Measurements from ENCODE around the gene DPAGT1. TPM values are rescaled to one million over a fixed set of nuclear protein-coding genes. Genes with fewer than 3 reads are reported as not detected.

Gene DPAGT1
- total RNA-seq, 3 donors from 2014 or later (not counting 1 experiment from before 2014, with no cell fraction given): 20.5 to 28.5 (median 24.4) TPM

DNA sequence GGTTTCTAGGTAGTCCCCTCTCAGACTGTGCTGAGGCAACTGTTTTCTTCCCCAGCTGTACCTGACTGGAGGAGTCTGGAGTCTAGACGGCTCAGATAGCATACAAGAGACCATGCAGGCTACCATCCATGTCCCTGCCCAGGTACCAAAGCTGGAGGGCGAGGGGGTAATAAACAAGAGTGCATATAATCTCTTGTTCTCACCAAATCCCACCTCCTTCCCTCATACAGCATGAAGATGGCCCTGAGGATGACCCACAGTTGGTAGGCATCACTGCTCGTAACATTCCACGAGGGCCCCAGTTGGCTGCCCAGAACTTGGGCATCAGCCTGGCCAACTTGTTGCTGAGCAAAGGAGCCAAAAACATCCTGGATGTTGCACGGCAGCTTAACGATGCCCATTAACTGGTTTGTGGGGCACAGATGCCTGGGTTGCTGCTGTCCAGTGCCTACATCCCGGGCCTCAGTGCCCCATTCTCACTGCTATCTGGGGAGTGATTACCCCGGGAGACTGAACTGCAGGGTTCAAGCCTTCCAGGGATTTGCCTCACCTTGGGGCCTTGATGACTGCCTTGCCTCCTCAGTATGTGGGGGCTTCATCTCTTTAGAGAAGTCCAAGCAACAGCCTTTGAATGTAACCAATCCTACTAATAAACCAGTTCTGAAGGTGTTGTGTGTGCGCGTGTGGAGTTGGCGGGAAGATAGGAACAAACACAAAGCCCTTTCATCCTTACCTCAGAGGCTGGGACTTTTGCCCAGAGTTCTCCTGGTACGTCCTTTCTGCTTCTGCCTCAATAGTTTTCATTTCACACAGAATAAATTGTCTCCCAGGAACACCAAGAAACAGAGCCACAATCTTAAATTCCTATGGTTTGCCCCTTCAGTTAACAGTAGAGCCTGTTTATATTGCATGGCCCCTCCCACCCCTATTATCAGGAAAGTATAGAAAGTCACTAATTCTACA, 8.5 kb downstream of the DPAGT1 start:
- TF ChIP-seq, protein P1, sequence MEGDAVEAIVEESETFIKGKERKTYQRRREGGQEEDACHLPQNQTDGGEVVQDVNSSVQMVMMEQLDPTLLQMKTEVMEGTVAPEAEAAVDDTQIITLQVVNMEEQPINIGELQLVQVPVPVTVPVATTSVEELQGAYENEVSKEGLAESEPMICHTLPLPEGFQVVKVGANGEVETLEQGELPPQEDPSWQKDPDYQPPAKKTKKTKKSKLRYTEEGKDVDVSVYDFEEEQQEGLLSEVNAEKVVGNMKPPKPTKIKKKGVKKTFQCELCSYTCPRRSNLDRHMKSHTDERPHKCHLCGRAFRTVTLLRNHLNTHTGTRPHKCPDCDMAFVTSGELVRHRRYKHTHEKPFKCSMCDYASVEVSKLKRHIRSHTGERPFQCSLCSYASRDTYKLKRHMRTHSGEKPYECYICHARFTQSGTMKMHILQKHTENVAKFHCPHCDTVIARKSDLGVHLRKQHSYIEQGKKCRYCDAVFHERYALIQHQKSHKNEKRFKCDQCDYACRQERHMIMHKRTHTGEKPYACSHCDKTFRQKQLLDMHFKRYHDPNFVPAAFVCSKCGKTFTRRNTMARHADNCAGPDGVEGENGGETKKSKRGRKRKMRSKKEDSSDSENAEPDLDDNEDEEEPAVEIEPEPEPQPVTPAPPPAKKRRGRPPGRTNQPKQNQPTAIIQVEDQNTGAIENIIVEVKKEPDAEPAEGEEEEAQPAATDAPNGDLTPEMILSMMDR (IDR thresholded peaks at IDR 0.05): no peak

DNA sequence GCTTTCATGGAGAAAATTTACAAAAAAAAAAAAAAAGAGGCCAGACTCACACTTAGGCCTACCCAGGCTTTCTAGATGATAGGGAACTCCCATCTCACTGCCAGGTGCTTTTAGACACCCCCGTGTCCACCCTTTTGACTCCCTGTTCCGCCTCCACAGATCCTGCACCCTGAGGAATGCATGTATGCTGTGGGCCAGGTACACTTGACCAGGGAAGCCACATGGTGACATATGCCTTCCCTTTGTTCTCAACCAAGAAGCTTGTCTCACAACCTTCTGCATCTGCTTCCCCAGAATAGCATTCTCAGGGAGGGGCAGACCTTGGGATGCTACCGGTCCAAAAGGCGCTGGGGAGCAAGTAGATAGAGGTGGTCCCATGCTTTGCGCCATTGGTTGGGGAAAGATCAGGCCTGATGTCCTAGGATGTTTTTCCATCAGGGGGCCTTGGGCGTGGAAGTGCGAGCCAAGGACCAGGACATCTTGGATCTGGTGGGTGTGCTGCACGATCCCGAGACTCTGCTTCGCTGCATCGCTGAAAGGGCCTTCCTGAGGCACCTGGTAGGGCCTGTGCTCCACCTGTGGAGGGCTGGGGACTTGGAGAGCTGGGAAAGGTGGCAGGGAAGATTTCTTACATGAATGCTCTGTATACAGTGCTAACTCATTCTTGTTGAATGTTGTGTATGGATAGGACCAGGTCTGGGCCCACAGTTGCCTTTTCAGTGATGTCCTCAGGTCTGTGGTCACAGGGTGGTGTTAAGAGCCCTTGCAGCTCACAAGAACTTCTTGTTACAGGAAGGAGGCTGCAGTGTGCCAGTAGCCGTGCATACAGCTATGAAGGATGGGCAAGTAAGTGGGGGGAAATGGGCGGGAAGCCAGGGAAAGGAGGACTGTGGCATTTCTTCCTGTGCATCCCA, 9.4 kb downstream of the DPAGT1 start:
- Histone ChIP-seq H3K36me3 (ENCODE audit: control insufficient read depth, insufficient read depth, low read length) (peaks cover 8% of the 10 kb centered on the region), H3K9me3 (ENCODE audit: control insufficient read depth, insufficient read depth, low read length) (no peaks in the 10 kb centered on the region), H3K4me3 (ENCODE audit: low read length) (no peak overlapping the region), H3K4me1 (ENCODE audit: control insufficient read depth, insufficient read depth, low read length) (peaks cover 39% of the 10 kb centered on the region), H3K27me3 (ENCODE audit: control insufficient read depth, insufficient read depth, low read length) (no peaks in the 10 kb centered on the region), H3K27ac (ENCODE audit: low read length) (no peak overlapping the region)
- no peak for DNase-seq
- ATAC-seq: no peak
- intact Hi-C loops (cut with micrococcal nuclease): no loop called here
- H3K9me3 Mint-ChIP-seq: no peaks in the 10 kb centered on the region
- H3K4me3 Mint-ChIP-seq: no peak overlapping the region
- 88% methylated on average over 13 of the region's 13 CpGs for WGBS (ENCODE audit: insufficient coverage)
- TF ChIP-seq, protein P1 (IDR thresholded peaks at IDR 0.05): no peak
- peaks cover 28 to 35% of the 10 kb centered on the region in 2 donors for H3K4me1 Mint-ChIP-seq
- H3K36me3 Mint-ChIP-seq: peaks cover 7% of the 10 kb centered on the region
- H3K27me3 Mint-ChIP-seq (ENCODE audit: low read depth in 2 of 2): no peaks in the 10 kb centered on the region
- peak overlapping the region in 1 of 2 donors; percentile 11 for H3K27ac Mint-ChIP-seq

More for the DNA sequence above, 8.5 kb downstream of the DPAGT1 start:
- peaks cover 7% of the 10 kb centered on the region for H3K36me3 Mint-ChIP-seq
- 73% methylated on average over 12 of the region's 12 CpGs for WGBS (ENCODE audit: insufficient coverage)
- peaks cover 17% of the 10 kb centered on the region for H3K36me3 ChIP-seq (ENCODE audit: control insufficient read depth, insufficient read depth, low read length)
- H3K4me1 ChIP-seq (ENCODE audit: control insufficient read depth, insufficient read depth, low read length): peaks cover 31% of the 10 kb centered on the region
- ATAC-seq (no peak), DNase-seq (no peak)
- H3K4me1 Mint-ChIP-seq: peaks cover 28 to 35% of the 10 kb centered on the region in 2 donors
- H3K27ac ChIP-seq (ENCODE audit: low read length): peak overlapping the region; percentile 84
- no peaks in the 10 kb centered on the region for H3K9me3 ChIP-seq (ENCODE audit: control insufficient read depth, insufficient read depth, low read length)
- H3K4me3 ChIP-seq (ENCODE audit: low read length): peak overlapping the region; percentile 70
- intact Hi-C loops (cut with micrococcal nuclease): no loop called here
- no peaks in the 10 kb centered on the region for H3K9me3 Mint-ChIP-seq
- no peaks in the 10 kb centered on the region for H3K27me3 ChIP-seq (ENCODE audit: control insufficient read depth, insufficient read depth, low read length)
- no peaks in the 10 kb centered on the region for H3K27me3 Mint-ChIP-seq (ENCODE audit: low read depth in 2 of 2)
- peak overlapping the region; percentile 91 for H3K4me3 Mint-ChIP-seq
- H3K27ac Mint-ChIP-seq: peak overlapping the region; percentile 95 to 96

DNA sequence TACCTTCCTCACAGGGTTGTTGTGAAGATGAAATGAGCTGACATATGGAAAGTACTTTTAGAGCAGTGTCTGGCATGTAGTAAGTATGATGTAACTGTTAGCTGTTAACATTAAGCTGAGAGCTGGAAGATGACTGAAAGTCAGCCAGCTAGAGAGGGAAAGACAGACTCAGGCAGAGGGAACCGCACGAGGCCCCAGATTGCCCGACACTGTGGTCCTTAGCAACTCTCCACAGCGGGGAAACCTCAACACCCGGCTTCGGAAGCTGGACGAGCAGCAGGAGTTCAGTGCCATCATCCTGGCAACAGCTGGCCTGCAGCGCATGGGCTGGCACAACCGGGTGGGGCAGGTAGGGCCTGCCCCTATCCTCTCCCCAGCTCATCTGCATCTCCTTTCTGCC, 10.5 kb downstream of the DPAGT1 start:
- DNase-seq (no peak), ATAC-seq (no peak)
- Mint-ChIP-seq H3K36me3 (no peaks in the 10 kb centered on the region), H3K9me3 (no peaks in the 10 kb centered on the region), H3K27me3 (ENCODE audit: low read depth in 2 of 2) (no peaks in the 10 kb centered on the region), H3K4me3 (no peak overlapping the region), H3K27ac (no peak overlapping the region), H3K4me1 (peaks cover 21 to 35% of the 10 kb centered on the region in 2 donors)
- WGBS (ENCODE audit: insufficient coverage): 93% methylated on average over 9 of the region's 9 CpGs
- H3K27ac ChIP-seq (ENCODE audit: low read length): no peak overlapping the region
- TF ChIP-seq, protein P1 (IDR thresholded peaks at IDR 0.05): no peak
- intact Hi-C loops (cut with micrococcal nuclease): no loop called here
- no peak overlapping the region for H3K4me3 ChIP-seq (ENCODE audit: low read length)
- no peaks in the 10 kb centered on the region for H3K9me3 ChIP-seq (ENCODE audit: control insufficient read depth, insufficient read depth, low read length)
- H3K4me1 ChIP-seq (ENCODE audit: control insufficient read depth, insufficient read depth, low read length): peaks cover 38% of the 10 kb centered on the region
- H3K27me3 ChIP-seq (ENCODE audit: control insufficient read depth, insufficient read depth, low read length): no peaks in the 10 kb centered on the region
- peaks cover 2% of the 10 kb centered on the region for H3K36me3 ChIP-seq (ENCODE audit: control insufficient read depth, insufficient read depth, low read length)

Data from natural killer cell (primary cell).